SKM-1 (cell line): ENCODE data around the gene FAM181B.

ENCODE experiments used
- DNase-seq: peaks from one replicate; lab custom pipeline; 2025; ENCODE audit not compliant: unreplicated experiment; lab: John Stamatoyannopoulos, UW

The FAM181B gene

GRCh38 chr11:82686211-82686610 lies 47.5 kb downstream of the FAM181B start:
- no peak for DNase-seq

GRCh38 chr11:82683029-82683428 lies 50.6 kb downstream of the FAM181B start:
- DNase-seq = no peak

GRCh38 chr11:82682003-82682751 lies 51.5 kb downstream of the FAM181B start:
- DNase-seq = peak; percentile 71

GRCh38 chr11:82680252-82680651 lies 53.4 kb downstream of the FAM181B start:
- no peak for DNase-seq
